ENCODE data around the gene SPRR3.

Gene SPRR3, protein sequence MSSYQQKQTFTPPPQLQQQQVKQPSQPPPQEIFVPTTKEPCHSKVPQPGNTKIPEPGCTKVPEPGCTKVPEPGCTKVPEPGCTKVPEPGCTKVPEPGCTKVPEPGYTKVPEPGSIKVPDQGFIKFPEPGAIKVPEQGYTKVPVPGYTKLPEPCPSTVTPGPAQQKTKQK

DNA sequence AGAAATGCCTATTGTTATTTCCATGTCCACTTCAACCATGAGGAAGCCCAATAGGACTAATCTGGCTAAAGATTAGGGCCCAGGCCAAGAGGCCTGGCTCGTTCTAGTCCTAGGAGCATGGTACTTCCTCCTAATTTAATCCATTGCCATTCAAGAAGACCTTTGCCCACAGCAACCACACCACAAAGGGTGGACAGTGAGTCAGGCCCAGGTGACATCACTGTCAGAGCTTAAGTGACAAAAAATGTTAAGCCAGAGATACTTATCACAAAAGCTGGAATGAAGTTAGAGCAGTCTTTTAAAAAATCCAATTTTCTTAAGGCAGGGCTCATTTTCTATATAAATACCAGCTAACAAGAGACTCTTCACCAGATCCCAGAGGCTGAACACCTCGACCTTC lies at the start of gene SPRR3:
TSS of gene SPRR3 (plus strand) at position 368 of the 400 bp plus-strand sequence. CDS start 1,272 bp downstream, outside the sequence.
- H4K20me1 ChIP-seq (ENCODE audit: insufficient read depth, low read length) = no peaks in the 10 kb centered on the region
- no peaks in the 10 kb centered on the region for H3K27me3 ChIP-seq (ENCODE audit: insufficient read depth, low read length)
- H3K9me3 ChIP-seq (ENCODE audit: low read length) = no peaks in the 10 kb centered on the region
- no peak within 1 kb of the TSS for H3K4me3 ChIP-seq (ENCODE audit: low read depth, low read length, poor library complexity, severe bottlenecking)
- no peaks in the 10 kb centered on the region for H3K79me2 ChIP-seq (ENCODE audit: insufficient read depth, low read length)
- no peak within 1 kb of the TSS for H3K27ac ChIP-seq (ENCODE audit: low read depth, low read length, poor library complexity, severe bottlenecking)
- no peak within 1 kb of the TSS for H2AFZ ChIP-seq (ENCODE audit: low read length)
- TF ChIP-seq, protein P1, sequence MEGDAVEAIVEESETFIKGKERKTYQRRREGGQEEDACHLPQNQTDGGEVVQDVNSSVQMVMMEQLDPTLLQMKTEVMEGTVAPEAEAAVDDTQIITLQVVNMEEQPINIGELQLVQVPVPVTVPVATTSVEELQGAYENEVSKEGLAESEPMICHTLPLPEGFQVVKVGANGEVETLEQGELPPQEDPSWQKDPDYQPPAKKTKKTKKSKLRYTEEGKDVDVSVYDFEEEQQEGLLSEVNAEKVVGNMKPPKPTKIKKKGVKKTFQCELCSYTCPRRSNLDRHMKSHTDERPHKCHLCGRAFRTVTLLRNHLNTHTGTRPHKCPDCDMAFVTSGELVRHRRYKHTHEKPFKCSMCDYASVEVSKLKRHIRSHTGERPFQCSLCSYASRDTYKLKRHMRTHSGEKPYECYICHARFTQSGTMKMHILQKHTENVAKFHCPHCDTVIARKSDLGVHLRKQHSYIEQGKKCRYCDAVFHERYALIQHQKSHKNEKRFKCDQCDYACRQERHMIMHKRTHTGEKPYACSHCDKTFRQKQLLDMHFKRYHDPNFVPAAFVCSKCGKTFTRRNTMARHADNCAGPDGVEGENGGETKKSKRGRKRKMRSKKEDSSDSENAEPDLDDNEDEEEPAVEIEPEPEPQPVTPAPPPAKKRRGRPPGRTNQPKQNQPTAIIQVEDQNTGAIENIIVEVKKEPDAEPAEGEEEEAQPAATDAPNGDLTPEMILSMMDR (IDR thresholded peaks at IDR 0.05; ENCODE audit: low read length) = no peak
- no peak for TF ChIP-seq EZH2 (IDR thresholded peaks at IDR 0.05; ENCODE audit: borderline replicate concordance, low read length)
- H3K4me2 ChIP-seq (ENCODE audit: low read length) = no peak within 1 kb of the TSS
- no peak within 1 kb of the TSS for H3K9ac ChIP-seq (ENCODE audit: low read length)
- H3F3A ChIP-seq (ENCODE audit: insufficient read depth, low read length) = no peaks in the 10 kb centered on the region
- no peaks in the 10 kb centered on the region for H3K9me2 ChIP-seq (ENCODE audit: low read depth, low read length)
- H3K4me1 ChIP-seq (ENCODE audit: insufficient read depth, low read length, severe bottlenecking) = no peaks in the 10 kb centered on the region
- H3K36me3 ChIP-seq (ENCODE audit: insufficient read depth, low read length) = no peaks in the 10 kb centered on the region

DNA sequence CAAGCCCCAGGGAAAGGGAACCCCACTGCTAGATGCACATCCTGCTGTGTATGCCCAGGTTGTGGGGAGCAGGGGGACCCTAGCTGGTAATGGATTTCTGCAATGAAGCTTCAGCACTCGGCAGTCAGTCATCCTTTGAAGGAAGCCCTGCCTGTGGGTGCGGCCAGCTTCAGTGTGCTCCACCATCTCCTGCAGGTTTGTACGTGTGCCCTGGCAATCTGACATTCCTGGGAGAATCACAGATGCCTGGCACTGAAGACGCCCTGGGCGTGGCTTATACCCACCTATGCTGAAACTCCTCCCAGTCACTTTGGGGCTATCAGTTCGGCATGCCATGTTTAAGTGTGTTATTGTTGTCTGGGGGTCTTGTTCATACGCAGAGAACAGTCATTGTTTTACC lies 47.8 kb upstream of the SPRR3 start:
- H3K27me3 ChIP-seq (ENCODE audit: insufficient read depth, low read length) = no peaks in the 10 kb centered on the region
- H3K27ac ChIP-seq (ENCODE audit: low read depth, low read length, poor library complexity, severe bottlenecking) = no peak overlapping the region
- TF ChIP-seq, protein P1 (IDR thresholded peaks at IDR 0.05; ENCODE audit: low read length) = no peak
- no peak for TF ChIP-seq EZH2 (IDR thresholded peaks at IDR 0.05; ENCODE audit: borderline replicate concordance, low read length)
- no peaks in the 10 kb centered on the region for H3K9me2 ChIP-seq (ENCODE audit: low read depth, low read length)
- no peak overlapping the region for H3K9ac ChIP-seq (ENCODE audit: low read length)
- H4K20me1 ChIP-seq (ENCODE audit: insufficient read depth, low read length) = no peaks in the 10 kb centered on the region
- H3F3A ChIP-seq (ENCODE audit: insufficient read depth, low read length) = no peaks in the 10 kb centered on the region
- no peaks in the 10 kb centered on the region for H3K4me1 ChIP-seq (ENCODE audit: insufficient read depth, low read length, severe bottlenecking)
- no peaks in the 10 kb centered on the region for H3K36me3 ChIP-seq (ENCODE audit: insufficient read depth, low read length)
- H2AFZ ChIP-seq (ENCODE audit: low read length) = no peak overlapping the region
- H3K79me2 ChIP-seq (ENCODE audit: insufficient read depth, low read length) = no peaks in the 10 kb centered on the region
- H3K9me3 ChIP-seq (ENCODE audit: low read length) = no peaks in the 10 kb centered on the region
- H3K4me2 ChIP-seq (ENCODE audit: low read length) = no peak overlapping the region
- no peak overlapping the region for H3K4me3 ChIP-seq (ENCODE audit: low read depth, low read length, poor library complexity, severe bottlenecking)

DNA sequence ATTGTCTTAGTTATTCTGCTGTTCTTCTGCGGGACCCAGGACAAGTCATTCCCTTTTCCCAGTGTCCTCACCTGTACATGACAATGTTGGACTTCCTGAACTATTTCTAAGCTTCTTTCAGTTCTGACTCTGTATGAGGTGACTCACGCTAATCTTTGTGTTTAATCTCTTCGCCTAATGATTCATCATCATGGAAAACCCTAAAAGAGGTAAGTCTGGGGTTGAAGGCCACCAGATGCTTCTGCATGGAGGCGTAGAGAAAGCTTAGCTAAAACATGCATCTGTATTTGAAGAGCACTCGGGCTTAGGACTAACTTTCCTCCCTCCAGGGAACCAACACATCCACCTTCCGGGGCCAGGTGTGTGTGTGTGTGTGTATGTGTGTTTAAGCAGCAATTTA lies 47.1 kb upstream of the SPRR3 start:
- H2AFZ ChIP-seq (ENCODE audit: low read length) = no peak overlapping the region
- TF ChIP-seq, protein P1 (IDR thresholded peaks at IDR 0.05; ENCODE audit: low read length) = no peak
- no peak for TF ChIP-seq EZH2 (IDR thresholded peaks at IDR 0.05; ENCODE audit: borderline replicate concordance, low read length)
- H3K4me1 ChIP-seq (ENCODE audit: insufficient read depth, low read length, severe bottlenecking) = no peaks in the 10 kb centered on the region
- H3K9me2 ChIP-seq (ENCODE audit: low read depth, low read length) = no peaks in the 10 kb centered on the region
- no peaks in the 10 kb centered on the region for H3K27me3 ChIP-seq (ENCODE audit: insufficient read depth, low read length)
- H3K36me3 ChIP-seq (ENCODE audit: insufficient read depth, low read length) = no peaks in the 10 kb centered on the region
- H3K79me2 ChIP-seq (ENCODE audit: insufficient read depth, low read length) = no peaks in the 10 kb centered on the region
- no peaks in the 10 kb centered on the region for H3K9me3 ChIP-seq (ENCODE audit: low read length)
- no peak overlapping the region for H3K9ac ChIP-seq (ENCODE audit: low read length)
- H3K4me2 ChIP-seq (ENCODE audit: low read length) = no peak overlapping the region
- H4K20me1 ChIP-seq (ENCODE audit: insufficient read depth, low read length) = no peaks in the 10 kb centered on the region
- H3K4me3 ChIP-seq (ENCODE audit: low read depth, low read length, poor library complexity, severe bottlenecking) = no peak overlapping the region
- H3K27ac ChIP-seq (ENCODE audit: low read depth, low read length, poor library complexity, severe bottlenecking) = no peak overlapping the region
- no peaks in the 10 kb centered on the region for H3F3A ChIP-seq (ENCODE audit: insufficient read depth, low read length)

Measured in OCI-LY1 (cell line).